OCI-LY1 (cell line): Measurements from ENCODE around the gene HLA-DPA1.

Experiments used
- H2AFZ ChIP-seq: fragments of 200-600 bp; sonication (generic), shearing (Covaris generic); 2 replicates; pipeline ENCODE4 v1.6.0; 2014; ENCODE audit warnings: antibody characterized with exemption, mild to moderate bottlenecking, low read length
- H3F3A ChIP-seq: fragments of 200-600 bp; sonication (generic), shearing (Covaris generic); 2 replicates; pipeline ENCODE4 v1.6.0; 2014; ENCODE audit warnings: mild to moderate bottlenecking, antibody characterized with exemption, low read length, moderate library complexity; ENCODE audit not compliant: insufficient read depth
- H3K27ac ChIP-seq: fragments of 200-600 bp; sonication (generic); 2 replicates; pipeline ENCODE4 v1.5.1; 2014; ENCODE audit warnings: low read length, mixed run types, mild to moderate bottlenecking, low read depth; ENCODE audit not compliant: poor library complexity, severe bottlenecking
- H3K27me3 ChIP-seq: fragments of 200-600 bp; sonication (generic); 2 replicates; pipeline ENCODE4 v1.6.0; 2014; ENCODE audit warnings: antibody characterized with exemption, mild to moderate bottlenecking, low read length, moderate library complexity; ENCODE audit not compliant: insufficient read depth
- H3K36me3 ChIP-seq: fragments of 200-600 bp; sonication (generic); 2 replicates; pipeline ENCODE4 v1.6.1; 2014; ENCODE audit warnings: mild to moderate bottlenecking, antibody characterized with exemption, low read length, moderate library complexity, mixed read lengths; ENCODE audit not compliant: insufficient read depth
- H3K4me1 ChIP-seq: fragments of 200-600 bp; sonication (generic); 2 replicates; pipeline ENCODE4 v1.5.1; 2014; ENCODE audit warnings: mild to moderate bottlenecking, low read length, moderate library complexity; ENCODE audit not compliant: insufficient read depth, severe bottlenecking
- H3K4me2 ChIP-seq: fragments of 200-600 bp; sonication (generic), shearing (Covaris generic); 2 replicates; pipeline ENCODE4 v1.6.1; 2014; ENCODE audit warnings: low read length
- H3K4me3 ChIP-seq: fragments of 200-600 bp; sonication (generic); 2 replicates; pipeline ENCODE4 v1.5.1; 2014; ENCODE audit warnings: low read length, low read depth, mild to moderate bottlenecking, mixed read lengths; ENCODE audit not compliant: poor library complexity, severe bottlenecking
- H3K79me2 ChIP-seq: fragments of 200-600 bp; shearing (Covaris generic); 2 replicates; pipeline ENCODE4 v1.6.1; 2016; ENCODE audit warnings: mixed run types, low read length, mixed read lengths; ENCODE audit not compliant: insufficient read depth
- H3K9ac ChIP-seq: fragments of 200-600 bp; sonication (generic), shearing (Covaris generic); 2 replicates; pipeline ENCODE4 v1.6.1; 2014; ENCODE audit warnings: mild to moderate bottlenecking, low read length, mixed read lengths
- H3K9me2 ChIP-seq: fragments of 200-600 bp; sonication (generic), shearing (Covaris generic); 2 replicates; pipeline ENCODE4 v1.6.1; 2014; ENCODE audit warnings: low read depth, mild to moderate bottlenecking, low read length, mixed read lengths
- H3K9me3 ChIP-seq: fragments of 200-600 bp; shearing (Covaris generic); 2 replicates; pipeline ENCODE4 v1.6.1; 2014; ENCODE audit warnings: low read length, mixed read lengths
- H4K20me1 ChIP-seq: fragments of 200-600 bp; sonication (generic), shearing (Covaris generic); 2 replicates; pipeline ENCODE4 v1.6.0; 2016; ENCODE audit warnings: mild to moderate bottlenecking, low read length; ENCODE audit not compliant: insufficient read depth
- CTCF ChIP-seq: fragments of 200-600 bp; sonication (generic), shearing (Covaris generic); IDR thresholded peaks from 2 replicates; pipeline ENCODE4 v1.5.1; 2017; ENCODE audit warnings: mild to moderate bottlenecking, antibody characterized with exemption, low read length, moderate library complexity, mixed read lengths
- EZH2 ChIP-seq: fragments of 200-600 bp; sonication (generic), shearing (Covaris generic); IDR thresholded peaks from 2 replicates; pipeline ENCODE4 v1.8.0; 2017; ENCODE audit warnings: borderline replicate concordance, mixed run types, mild to moderate bottlenecking, antibody characterized with exemption, low read length, moderate library complexity, mixed read lengths

Gene HLA-DPA1

GRCh38 chr6:33112148-33112547, 38.7 kb upstream of the HLA-DPA1 start:
- Histone ChIP-seq H3F3A (no peaks in the 10 kb centered on the region), H2AFZ (no peak overlapping the region), H3K36me3 (no peaks in the 10 kb centered on the region), H3K4me1 (no peaks in the 10 kb centered on the region), H3K27ac (no peak overlapping the region), H3K9me2 (no peaks in the 10 kb centered on the region), H3K9me3 (no peaks in the 10 kb centered on the region), H3K79me2 (no peaks in the 10 kb centered on the region), H3K4me2 (no peak overlapping the region), H3K4me3 (no peak overlapping the region), H4K20me1 (no peaks in the 10 kb centered on the region), H3K9ac (no peak overlapping the region), H3K27me3 (no peaks in the 10 kb centered on the region)
- TF ChIP-seq CTCF (no peak), EZH2 (no peak)

GRCh38 chr6:33108307-33108706, 34.9 kb upstream of the HLA-DPA1 start:
- no peak for TF ChIP-seq EZH2
- TF ChIP-seq CTCF: no peak
- Histone ChIP-seq H3K36me3 (no peaks in the 10 kb centered on the region), H3K9me3 (no peaks in the 10 kb centered on the region), H3K27me3 (no peaks in the 10 kb centered on the region; the same call in 1 of the 2 replicates), H3K9me2 (no peaks in the 10 kb centered on the region), H3K4me3 (no peak overlapping the region), H3K9ac (no peak overlapping the region), H3F3A (no peaks in the 10 kb centered on the region), H3K4me2 (no peak overlapping the region), H2AFZ (no peak overlapping the region), H4K20me1 (no peaks in the 10 kb centered on the region), H3K27ac (no peak overlapping the region), H3K4me1 (no peaks in the 10 kb centered on the region), H3K79me2 (no peaks in the 10 kb centered on the region)

GRCh38 chr6:33107641-33108040, 34.2 kb upstream of the HLA-DPA1 start:
- no peaks in the 10 kb centered on the region for H3K9me3 ChIP-seq
- no peak overlapping the region for H2AFZ ChIP-seq
- no peaks in the 10 kb centered on the region for H3K36me3 ChIP-seq
- H3K4me3 ChIP-seq: no peak overlapping the region
- H4K20me1 ChIP-seq: no peaks in the 10 kb centered on the region
- no peak overlapping the region for H3K4me2 ChIP-seq
- H3K27ac ChIP-seq: no peak overlapping the region
- no peaks in the 10 kb centered on the region for H3K4me1 ChIP-seq
- H3K79me2 ChIP-seq: no peaks in the 10 kb centered on the region
- H3K9me2 ChIP-seq: no peaks in the 10 kb centered on the region
- H3F3A ChIP-seq: no peaks in the 10 kb centered on the region
- H3K27me3 ChIP-seq: no peaks in the 10 kb centered on the region; the same call in 1 of the 2 replicates
- H3K9ac ChIP-seq: no peak overlapping the region
- TF ChIP-seq EZH2 (no peak), CTCF (no peak)
